GM19438 (cell line): ENCODE data around the gene ALAD.

Experiments used
- ATAC-seq: cut with Tn5 transposase; IDR thresholded peaks from one replicate; pipeline ENCODE4 v1.9.1; 2021; ENCODE audit warnings: low read depth; ENCODE audit not compliant: unreplicated experiment

ALAD gene

DNA sequence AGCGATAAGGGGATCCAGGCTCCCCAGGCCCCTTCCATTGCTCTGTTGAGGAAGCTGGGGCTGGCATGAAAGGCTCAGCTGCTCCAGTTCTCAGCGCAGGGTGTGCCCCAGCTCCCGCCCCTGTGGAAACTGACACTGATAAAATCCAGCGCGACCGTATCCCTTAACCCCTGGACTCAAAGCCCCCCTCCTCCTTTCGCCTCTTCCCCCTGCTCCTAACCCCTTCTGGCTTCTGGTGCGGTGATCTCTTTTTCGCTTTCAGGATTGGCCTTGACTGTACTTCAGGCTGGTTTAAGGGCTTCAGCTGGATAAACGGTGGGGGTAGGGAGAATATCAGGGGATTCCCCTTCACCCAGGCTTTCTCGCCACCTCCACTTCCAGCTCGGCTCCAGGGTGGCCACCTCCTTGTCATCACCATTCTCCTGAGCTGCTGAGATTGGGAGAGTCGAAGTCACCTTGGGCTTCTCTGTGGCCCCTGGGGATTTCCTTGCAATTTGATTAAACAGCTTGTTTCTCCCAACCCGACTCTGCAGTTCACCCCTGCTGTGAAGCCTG, 50.9 kb downstream of the ALAD start:
- ATAC-seq: no peak

DNA sequence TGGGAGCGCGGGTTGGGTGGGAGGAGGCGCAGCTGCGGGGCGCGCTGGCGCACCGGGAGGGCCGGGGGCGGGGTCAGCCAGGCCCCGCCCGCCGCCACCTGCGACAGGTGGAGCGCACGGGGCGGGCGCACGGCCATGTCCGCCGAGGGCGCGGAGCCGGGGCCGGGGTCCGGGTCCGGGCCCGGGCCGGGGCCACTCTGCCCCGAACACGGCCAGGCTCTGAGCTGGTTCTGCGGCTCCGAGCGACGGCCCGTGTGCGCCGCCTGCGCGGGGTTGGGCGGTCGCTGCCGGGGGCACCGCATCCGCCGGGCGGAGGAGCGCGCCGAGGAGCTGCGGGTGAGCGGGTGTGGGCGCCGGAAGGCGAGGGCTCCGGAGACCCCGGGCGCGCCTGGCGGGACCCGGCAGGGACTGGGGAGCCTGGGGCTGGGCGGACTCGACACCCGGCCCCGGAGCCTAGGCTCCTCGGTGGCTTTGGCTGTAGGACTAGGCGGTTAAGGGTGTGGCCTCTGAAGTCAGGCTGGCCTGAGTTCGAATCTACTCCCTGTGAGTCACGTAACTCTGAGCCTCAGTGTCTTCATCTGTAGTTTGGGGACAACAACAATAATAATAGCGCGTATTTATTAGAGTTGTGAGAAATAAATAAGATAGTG, 51.5 kb downstream of the ALAD start, which contains the start of gene BSPRY:
Gene BSPRY (plus strand): TSS at position 97 of the 650 bp plus-strand sequence. CDS start 39 bp downstream, at position 136.
- no peak for ATAC-seq

DNA sequence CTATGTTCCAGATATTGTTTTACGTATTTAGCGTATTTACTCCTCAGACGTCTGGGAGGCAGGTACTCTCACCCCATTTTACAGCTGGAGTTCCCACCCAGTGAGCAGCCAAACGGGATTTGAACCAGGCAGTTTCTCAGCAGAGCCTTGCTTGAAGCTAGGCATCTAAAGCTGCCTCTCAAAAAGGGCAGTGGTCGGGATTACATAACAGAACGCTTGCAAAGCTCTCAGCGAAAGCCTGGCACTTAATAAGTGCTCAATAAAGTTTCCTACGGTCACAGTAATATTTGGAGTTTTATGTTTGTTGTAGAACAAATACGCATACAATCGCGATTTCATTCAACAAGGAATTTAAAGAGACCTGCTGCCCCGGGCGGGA, 52.0 kb downstream of the ALAD start:
- no peak for ATAC-seq

DNA sequence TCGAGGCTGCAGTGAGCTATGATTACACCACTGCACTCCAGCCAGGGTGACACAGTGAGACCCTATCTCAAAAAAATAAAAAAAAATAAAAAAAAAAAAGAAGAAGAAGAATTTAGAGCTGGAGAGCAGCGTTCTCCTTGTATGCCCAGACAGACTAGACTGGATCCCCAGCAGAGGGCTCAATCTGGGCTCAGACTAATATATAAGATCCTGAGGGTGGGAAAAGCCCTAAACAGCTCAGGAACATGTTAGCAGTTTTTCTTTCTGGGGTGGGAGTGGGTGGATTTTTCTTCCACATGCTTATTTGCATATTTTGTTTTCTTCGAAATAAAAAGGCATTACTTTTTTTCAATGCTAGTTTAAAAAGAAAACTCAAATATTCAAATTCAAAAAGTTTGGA, 52.6 kb downstream of the ALAD start:
- no peak for ATAC-seq

DNA sequence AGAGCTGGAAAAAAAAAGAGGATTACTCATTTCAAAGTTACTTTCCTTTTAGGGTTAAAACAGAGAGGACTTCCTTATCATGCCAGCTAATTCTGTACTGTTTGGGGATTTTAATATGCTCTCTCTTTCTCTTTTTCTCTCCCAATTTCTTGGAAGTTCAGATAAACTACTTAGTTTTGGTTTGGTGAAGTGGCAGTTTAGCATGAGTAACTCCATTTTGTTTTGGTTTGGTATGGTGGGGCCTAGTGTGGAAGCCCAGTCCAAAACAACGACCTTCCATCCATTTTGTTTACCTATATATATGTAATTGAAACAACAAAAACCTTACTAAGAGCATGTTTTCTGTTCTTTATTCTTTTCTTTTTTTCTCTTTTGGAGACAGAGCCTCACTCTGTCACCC, 55.4 kb downstream of the ALAD start:
- ATAC-seq: no peak

DNA sequence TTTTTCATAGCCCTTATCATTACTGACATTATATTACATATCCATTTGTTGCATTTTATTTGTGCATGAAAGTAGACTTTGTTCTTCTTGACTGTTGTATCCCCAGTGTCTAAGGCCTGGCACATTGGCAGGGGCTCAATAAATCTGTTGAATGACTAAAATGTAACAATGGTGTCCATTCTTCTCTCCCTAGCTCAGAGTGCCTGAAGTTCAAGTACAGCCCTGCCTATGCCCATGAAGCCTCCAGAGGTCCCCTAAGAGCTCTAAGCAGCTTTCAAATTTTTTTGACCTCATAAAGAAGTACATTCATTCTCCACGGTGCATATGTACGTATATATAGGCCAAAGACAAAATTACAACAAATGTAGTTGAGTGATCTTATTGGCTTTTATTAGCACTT, 55.9 kb downstream of the ALAD start:
- no peak for ATAC-seq

DNA sequence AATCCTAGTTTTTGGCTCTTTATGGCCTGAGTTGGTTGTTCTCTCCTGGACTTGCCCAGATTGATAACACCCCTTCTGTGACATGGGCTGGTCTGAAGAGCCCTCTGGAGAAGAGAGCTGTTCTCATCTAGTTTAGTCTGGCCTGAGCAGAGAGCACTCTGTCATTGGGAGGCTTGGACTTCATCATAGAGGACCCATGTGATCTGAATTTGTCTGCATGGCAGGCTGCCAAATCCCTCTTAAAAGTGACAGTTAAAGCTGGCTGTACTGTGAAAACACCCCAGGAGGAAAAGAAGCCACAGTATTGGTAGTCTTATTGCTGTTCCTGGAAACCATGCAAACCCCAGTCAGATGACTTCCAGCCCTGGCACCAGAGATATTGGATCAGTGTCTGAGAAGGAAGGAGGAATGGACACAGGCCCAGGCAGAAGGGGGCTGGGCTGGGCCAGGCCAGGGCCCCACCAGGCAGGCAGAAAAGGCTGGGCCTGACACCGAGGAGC, 57.3 kb downstream of the ALAD start:
- no peak for ATAC-seq

DNA sequence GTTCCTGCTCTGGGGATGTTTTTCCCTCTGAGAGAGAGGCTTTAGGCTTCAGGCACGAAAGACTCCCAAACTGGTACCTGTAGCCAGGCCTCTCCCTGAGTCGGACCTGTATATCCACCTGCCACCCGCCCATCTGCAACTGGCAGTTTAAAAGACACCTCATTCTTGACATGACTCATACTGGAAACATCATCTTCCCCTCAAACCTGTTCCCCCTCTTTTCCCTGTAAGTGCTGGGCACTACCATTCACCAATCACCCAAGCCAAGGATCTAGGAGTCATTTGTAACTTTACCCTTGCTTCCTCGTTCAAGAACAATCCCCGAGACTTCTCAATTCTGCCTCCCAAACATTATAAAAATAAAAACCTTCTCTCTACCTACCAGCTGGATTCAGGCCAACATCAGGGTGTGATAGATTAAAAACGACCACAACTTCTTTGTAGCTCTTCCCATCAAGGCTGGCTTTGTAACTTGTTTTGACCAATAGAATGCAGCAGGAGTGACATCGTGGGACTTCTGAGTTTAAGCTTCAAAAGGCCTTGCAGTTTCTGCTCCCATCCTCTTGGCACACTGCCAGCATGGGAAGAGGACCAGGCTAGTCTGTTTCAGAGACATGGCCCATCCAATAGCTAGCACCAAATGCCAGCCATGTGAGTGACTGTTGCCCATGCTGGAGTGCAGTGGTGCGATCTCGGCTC, 59.2 kb downstream of the ALAD start:
- ATAC-seq: no peak

DNA sequence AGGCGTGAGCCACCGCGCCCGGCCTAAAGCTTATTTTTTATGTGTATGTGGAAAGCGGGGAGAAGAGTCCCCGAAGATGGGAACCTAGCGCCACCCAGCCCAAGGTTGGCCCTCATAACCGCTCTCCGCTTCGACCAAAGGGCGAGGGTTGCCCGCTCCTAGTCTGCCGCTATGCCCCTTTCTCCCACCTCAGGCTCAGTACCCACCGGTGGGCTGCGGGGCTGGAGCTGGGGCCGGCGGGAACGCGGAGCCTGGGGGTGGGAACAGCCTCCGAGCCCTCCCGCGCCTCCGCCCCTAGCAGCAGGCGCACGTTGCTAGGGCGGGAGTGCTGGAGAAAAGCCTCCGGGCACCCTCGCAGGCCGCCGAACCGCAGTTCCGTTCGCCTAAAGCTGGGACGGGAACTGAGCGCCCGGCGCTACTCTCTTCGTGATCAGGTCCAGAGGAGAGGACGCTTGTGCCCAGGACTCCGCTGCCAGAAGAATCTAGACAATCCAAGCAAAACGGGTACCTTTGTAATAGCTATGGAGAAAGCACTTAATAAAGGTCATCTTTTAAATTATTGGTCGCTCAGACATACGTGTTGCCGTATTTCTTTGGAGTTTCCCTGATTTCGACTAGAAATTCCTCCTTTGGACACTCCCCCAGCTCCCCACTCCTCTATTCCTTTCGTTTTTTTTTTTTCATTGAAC, 60.9 kb downstream of the ALAD start, which contains the start of gene WDR31:
Gene WDR31 (minus strand): TSS at position 265 of the 689 bp plus-strand sequence. CDS start 8,253 bp downstream, outside the sequence.
- ATAC-seq: peak; percentile 98

DNA sequence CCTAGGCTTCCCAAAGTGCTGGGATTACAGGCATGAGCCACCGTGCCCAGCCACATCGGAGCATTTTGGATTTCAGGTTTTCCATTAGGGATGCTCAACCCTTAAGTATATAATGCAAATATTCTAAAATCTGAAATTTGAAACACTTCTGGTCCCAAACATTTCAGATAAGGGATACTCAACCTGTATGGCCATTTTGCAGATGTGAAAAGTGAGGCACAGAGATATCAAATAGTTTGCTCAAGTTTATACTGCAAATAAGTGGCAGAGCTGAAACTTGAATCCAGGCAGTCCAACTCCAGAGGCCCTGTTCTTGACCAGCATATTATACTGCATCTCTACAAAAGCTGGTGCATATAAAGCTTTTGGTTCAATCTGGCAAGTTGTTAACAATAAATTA, 63.4 kb downstream of the ALAD start:
- ATAC-seq: no peak
